ENCODE measurements around the gene CA5B.
"Not testable (repeated sequence)": the region's sequence is repeated elsewhere in the genome, so short reads cannot be mapped to it uniquely, and the experiment has no call there.

The CA5B gene

DNA sequence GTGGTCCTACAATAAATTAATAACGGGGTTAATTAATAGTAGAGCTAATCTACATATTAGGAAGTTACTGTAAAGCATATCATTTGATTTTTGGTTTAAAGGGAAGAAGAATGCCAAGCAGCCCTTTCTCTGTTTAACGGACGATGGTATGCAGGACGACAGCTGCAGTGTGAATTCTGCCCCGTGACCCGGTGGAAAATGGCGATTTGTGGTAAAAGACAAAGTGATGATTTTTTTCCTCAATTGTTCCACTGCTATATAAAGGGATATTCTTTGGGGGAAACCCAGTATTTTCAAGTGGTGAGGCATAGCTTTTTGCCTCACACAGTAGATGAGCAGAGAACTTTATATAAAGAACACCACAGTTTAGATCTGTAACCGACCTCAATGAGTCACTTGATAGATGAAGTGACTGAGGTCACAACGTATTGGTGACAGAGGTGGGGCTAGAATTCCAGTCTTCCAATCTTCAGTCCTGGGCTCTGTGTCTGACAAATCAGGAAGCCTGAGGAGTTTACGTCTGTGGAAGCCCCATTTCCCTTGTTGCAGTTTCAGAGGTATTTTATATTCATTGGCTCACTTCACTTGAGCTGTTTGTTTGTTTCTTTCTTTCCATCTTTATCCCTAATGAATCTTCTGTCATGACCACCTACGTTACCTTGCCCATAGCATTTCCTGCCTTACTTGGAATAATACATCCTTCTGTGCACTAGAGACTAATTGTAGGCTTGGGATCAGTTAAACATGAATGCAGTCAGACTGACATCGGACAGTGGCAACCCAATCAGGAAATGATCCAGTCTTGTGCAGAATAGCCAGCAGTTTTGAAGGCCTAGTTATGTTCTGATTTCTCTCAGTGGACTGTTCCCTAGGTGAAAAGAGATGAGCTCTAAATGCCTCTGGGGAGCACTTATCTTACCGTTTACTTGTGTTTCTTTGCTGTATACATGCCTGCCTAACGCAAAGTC, 82.3 kb downstream of the CA5B start:
- no peak for DNase-seq (ENCODE audit: low spot score)
- TF ChIP-seq, protein P1, sequence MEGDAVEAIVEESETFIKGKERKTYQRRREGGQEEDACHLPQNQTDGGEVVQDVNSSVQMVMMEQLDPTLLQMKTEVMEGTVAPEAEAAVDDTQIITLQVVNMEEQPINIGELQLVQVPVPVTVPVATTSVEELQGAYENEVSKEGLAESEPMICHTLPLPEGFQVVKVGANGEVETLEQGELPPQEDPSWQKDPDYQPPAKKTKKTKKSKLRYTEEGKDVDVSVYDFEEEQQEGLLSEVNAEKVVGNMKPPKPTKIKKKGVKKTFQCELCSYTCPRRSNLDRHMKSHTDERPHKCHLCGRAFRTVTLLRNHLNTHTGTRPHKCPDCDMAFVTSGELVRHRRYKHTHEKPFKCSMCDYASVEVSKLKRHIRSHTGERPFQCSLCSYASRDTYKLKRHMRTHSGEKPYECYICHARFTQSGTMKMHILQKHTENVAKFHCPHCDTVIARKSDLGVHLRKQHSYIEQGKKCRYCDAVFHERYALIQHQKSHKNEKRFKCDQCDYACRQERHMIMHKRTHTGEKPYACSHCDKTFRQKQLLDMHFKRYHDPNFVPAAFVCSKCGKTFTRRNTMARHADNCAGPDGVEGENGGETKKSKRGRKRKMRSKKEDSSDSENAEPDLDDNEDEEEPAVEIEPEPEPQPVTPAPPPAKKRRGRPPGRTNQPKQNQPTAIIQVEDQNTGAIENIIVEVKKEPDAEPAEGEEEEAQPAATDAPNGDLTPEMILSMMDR (IDR thresholded peaks at IDR 0.05; ENCODE audit: extremely low read depth, missing control alignments), result no peak

DNA sequence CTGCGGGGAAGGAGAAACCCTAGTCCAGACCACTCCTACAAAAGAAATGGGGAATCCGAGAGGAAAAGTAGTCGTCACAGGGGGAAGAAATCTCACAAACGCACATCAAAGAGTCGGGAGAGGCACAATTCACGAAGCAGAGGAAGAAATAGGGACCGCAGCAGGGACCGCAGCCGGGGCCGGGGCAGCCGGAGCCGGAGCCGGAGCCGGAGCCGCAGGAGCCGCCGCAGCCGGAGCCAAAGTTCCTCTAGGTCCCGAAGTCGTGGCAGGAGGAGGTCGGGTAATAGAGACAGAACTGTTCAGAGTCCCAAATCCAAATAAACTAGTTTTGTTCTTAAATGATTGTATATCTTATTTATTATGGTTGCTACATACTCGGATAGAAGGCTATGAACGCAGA, 84.9 kb downstream of the CA5B start:
- DNase-seq (ENCODE audit: low spot score), result no peak

DNA sequence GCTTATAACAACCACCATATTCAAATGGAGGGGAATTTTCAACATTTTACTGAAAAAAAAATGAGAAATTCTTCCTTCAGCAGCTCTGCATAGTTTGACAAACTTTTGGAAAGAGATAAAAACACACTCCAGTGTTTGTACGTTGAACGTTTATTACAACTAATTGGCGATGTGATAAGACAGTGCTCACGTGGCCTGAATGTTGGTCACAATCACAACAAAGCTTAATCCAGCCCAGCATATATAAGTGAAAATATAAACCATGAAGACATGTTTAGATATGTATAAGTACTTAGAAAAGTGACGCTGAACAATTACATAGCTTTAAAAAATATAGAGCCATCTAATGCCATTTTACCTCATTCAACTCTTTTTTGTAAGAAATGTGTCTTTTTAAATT, 87.9 kb downstream of the CA5B start:
- no peak for DNase-seq (ENCODE audit: low spot score)
- TF ChIP-seq, protein P1 (IDR thresholded peaks at IDR 0.05; ENCODE audit: extremely low read depth, missing control alignments), result no peak

More for the DNA sequence above, 84.9 kb downstream of the CA5B start:
- TF ChIP-seq, protein P1 (IDR thresholded peaks at IDR 0.05; ENCODE audit: extremely low read depth, missing control alignments), result no peak

DNA sequence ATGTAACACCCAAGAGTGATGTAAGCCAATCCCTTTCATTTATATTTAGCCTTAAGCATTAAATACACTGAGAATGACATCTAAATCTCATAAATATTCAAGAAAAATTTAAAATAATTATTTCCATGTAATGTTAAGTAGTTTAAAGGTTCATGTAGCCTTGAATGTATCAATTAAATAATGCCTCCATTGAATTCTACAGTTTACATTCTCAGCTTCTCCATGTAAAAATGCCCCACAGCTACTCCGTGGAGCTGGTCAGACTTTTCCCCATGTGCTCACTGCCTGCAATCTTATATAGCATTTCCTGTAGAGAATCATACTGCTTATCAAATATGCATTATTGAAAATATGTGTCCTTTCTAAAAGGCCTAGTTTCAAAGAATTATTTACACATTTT, 91.1 kb downstream of the CA5B start:
- TF ChIP-seq, protein P1 (IDR thresholded peaks at IDR 0.05; ENCODE audit: extremely low read depth, missing control alignments), result no peak

DNA sequence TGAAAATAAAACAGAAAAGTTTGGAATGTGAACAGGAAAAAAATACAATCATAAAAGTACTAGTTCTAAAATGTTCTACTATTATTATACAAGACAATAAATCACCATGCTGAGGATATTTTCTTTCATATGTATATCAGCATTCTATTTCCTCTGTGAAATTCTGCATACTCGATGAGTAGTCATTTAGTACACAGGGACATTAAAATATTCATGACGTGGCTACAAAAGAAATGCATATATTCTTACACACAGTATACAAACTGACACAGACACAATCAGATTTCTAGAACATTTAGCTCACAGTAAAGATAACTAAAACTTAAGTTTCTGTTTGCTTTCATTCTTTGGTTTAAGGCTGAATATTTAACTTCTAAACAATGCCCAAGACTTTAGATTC, 93.3 kb downstream of the CA5B start:
- not testable (repeated sequence) for DNase-seq (ENCODE audit: low spot score)

More for the DNA sequence above, 91.1 kb downstream of the CA5B start:
- DNase-seq (ENCODE audit: low spot score), result no peak

DNA sequence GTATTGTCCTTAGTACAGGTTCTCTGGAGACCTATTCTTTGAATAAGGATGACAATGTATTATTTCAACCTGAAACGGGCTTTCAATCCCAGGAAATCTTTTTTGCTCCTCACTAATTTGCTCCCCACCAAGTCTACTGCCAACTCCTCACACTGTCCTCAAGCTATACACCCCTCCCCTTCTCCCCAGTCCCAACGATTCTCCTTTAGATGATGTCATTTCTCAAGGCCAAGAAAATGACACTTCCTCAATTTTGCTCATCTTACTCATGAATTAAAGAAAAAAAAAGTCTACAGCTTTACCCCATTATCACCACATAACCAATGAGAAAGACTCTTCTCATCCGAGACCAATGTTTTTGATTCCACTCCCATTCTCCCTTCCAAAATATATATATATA, 96.0 kb downstream of the CA5B start:
- TF ChIP-seq, protein P1 (IDR thresholded peaks at IDR 0.05; ENCODE audit: extremely low read depth, missing control alignments), result no peak
- DNase-seq (ENCODE audit: low spot score), result no peak

DNA sequence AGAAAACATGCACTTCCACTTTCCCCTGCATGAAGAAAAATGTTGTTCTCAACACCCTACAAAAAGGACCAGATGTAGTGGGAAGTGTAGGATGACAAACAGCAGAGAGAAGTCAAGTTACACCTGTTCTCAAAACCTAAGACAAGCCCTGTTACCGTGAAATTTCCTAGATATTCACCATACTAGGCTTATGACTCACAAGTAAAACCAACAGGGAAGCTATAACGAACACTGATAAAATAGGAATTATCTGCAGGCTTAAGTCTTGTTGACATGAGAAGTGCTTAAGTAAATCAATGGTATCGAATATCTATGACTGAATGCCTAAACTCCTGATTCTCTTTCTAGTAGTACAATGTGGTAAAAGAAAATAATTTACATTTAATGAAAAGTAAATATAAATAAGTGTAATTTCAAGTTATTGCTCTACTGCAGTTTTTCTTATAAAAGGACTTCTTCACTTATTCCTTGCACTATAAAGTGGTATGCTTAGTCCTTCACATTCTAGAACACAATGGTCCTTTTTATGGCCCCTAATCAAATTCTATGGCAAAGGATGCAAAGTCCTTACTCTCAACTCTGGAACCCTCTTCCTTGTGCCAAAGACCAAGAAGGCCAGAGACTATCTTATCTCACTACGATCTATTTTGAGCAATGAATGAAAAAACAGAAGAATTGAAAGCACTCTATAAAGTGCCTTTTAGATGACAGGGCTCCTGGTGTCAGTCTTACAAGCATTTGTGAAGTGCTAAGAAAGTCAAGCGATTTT, 96.9 kb downstream of the CA5B start:
- no peak for DNase-seq (ENCODE audit: low spot score)
- TF ChIP-seq, protein P1 (IDR thresholded peaks at IDR 0.05; ENCODE audit: extremely low read depth, missing control alignments), result no peak

Measured in GM20000 (cell line).